Brain microvascular endothelial cell (primary cell): ENCODE results near the gene HSPA1L.

Experiments
- DNase-seq: peaks from one replicate; pipeline ENCODE4 v3.0.0-alpha.2; 2020
- H3K27ac ChIP-seq: fragments of 250-450 bp; sonication (Bioruptor Pico); 2 replicates; pipeline ENCODE4 v1.5.1; 2020; ENCODE audit warnings: mild to moderate bottlenecking, moderate library complexity
- H3K27me3 ChIP-seq: fragments of 250-450 bp; sonication (Bioruptor Pico); replicated peaks from 2 replicates; pipeline ENCODE4 v1.5.1; 2020; ENCODE audit warnings: mild to moderate bottlenecking
- H3K36me3 ChIP-seq: fragments of 250-450 bp; sonication (Bioruptor Pico); replicated peaks from 2 replicates; pipeline ENCODE4 v1.5.1; 2020; ENCODE audit warnings: mild to moderate bottlenecking
- H3K4me3 ChIP-seq: 2 replicates; pipeline ENCODE4 v1.5.1; 2011; ENCODE audit warnings: low read depth, mild to moderate bottlenecking, control low read depth, low read length, moderate library complexity
- CTCF ChIP-seq: IDR thresholded peaks from 2 replicates; pipeline ENCODE4 v1.5.1; 2011; ENCODE audit warnings: low read depth, mild to moderate bottlenecking, moderate library complexity, low read length, control low read depth, inconsistent platforms; ENCODE audit errors: missing control alignments
- in situ Hi-C: cut with HindIII; loops from 2 replicates; pipeline ENCODE4 v1.10.0; 2017; ENCODE audit warnings: low sequenced_read_pairs, low pct_ligation_motif_present

HSPA1L gene

GRCh38 chr6:31763619-31763940 lies 51.5 kb downstream of the HSPA1L start:
- in situ Hi-C loops: no loop called here
- no peaks in the 10 kb centered on the region for H3K27me3 ChIP-seq
- no peak overlapping the region for H3K4me3 ChIP-seq
- no peak for TF ChIP-seq CTCF
- H3K27ac ChIP-seq: no peak overlapping the region
- DNase-seq: no peak
- H3K36me3 ChIP-seq: no peaks in the 10 kb centered on the region

- no peak for DNase-seq
- no peak overlapping the region for H3K4me3 ChIP-seq
- no peaks in the 10 kb centered on the region for H3K27me3 ChIP-seq
- H3K36me3 ChIP-seq: no peaks in the 10 kb centered on the region
- in situ Hi-C loops: no loop called here
- H3K27ac ChIP-seq: no peak overlapping the region
- no peak for TF ChIP-seq CTCF
Observed at GRCh38 chr6:31762878-31763618, 52.0 kb downstream of the HSPA1L start.

GRCh38 chr6:31762356-31762755 lies 52.7 kb downstream of the HSPA1L start, which contains the start of gene SAPCD1:
Gene SAPCD1, plus strand, starts transcription at chr6:31762656. Its CDS starts 399 bp downstream, at chr6:31763055.
- Histone ChIP-seq H3K27me3 (no peaks in the 10 kb centered on the region), H3K4me3 (no peak within 1 kb of the TSS), H3K36me3 (no peaks in the 10 kb centered on the region), H3K27ac (no peak within 1 kb of the TSS)
- DNase-seq: no peak
- in situ Hi-C loops: no loop called here
- no peak for TF ChIP-seq CTCF

- Histone ChIP-seq H3K4me3 (no peak overlapping the region), H3K36me3 (no peaks in the 10 kb centered on the region), H3K27ac (no peak overlapping the region), H3K27me3 (no peaks in the 10 kb centered on the region)
- no peak for TF ChIP-seq CTCF
- in situ Hi-C loops: no loop called here
- DNase-seq: no peak
Observed at GRCh38 chr6:31761343-31761742, 53.7 kb downstream of the HSPA1L start.

GRCh38 chr6:31760790-31761189 lies 54.3 kb downstream of the HSPA1L start:
- TF ChIP-seq CTCF: no peak
- Histone ChIP-seq H3K27me3 (no peaks in the 10 kb centered on the region), H3K27ac (no peak overlapping the region), H3K4me3 (no peak overlapping the region), H3K36me3 (no peaks in the 10 kb centered on the region)
- no peak for DNase-seq
- in situ Hi-C loops: no loop called here
